Natural killer cell (primary cell): Measurements from ENCODE around the gene AUTS2. TPM values are rescaled to one million over a fixed set of nuclear protein-coding genes. Genes with fewer than 3 reads are reported as not detected.

ENCODE experiments used
- ATAC-seq, 3 donors: fragments of 150-1000 bp in 2 of 3; fragments of 200-7000 bp in 1 of 3; cut with Tn5 transposase; 1 replicate in 1 of 3; 2 replicates in 2 of 3; pipeline ENCODE4 v1.10.0; 2021; ENCODE audit warnings: mild to moderate bottlenecking in 2 of 3, moderate library complexity in 2 of 3
- DNase-seq, 2 donors: peaks; one replicate each; pipeline versions ENCODE4 v3.0.0 to v3.0.0-alpha.2; 2013 to 2021; ENCODE audit warnings: mixed read lengths in 1 of 2
- H3K27ac ChIP-seq: one replicate; pipeline ENCODE4 v1.5.1; 2013; ENCODE audit warnings: mild to moderate bottlenecking, low read length
- H3K27me3 ChIP-seq: one replicate; pipeline ENCODE4 v1.6.1; 2013; ENCODE audit warnings: low read length; ENCODE audit not compliant: control insufficient read depth, insufficient read depth
- H3K36me3 ChIP-seq: one replicate; pipeline ENCODE4 v1.6.1; 2013; ENCODE audit warnings: low read length; ENCODE audit not compliant: control insufficient read depth, insufficient read depth
- H3K4me1 ChIP-seq: one replicate; pipeline ENCODE4 v1.6.1; 2013; ENCODE audit warnings: low read length; ENCODE audit not compliant: control insufficient read depth, insufficient read depth
- H3K4me3 ChIP-seq: one replicate; pipeline ENCODE4 v1.5.1; 2013; ENCODE audit warnings: low read length
- H3K9me3 ChIP-seq: one replicate; pipeline ENCODE4 v1.6.1; 2013; ENCODE audit warnings: low read length; ENCODE audit not compliant: control insufficient read depth, insufficient read depth
- H3K27ac Mint-ChIP-seq, 2 donors: one replicate each; pipeline ENCODE4 v1.8.0; 2022; ENCODE audit warnings: mild to moderate bottlenecking in 2 of 2, mixed read lengths in 2 of 2, moderate library complexity in 1 of 2
- H3K27me3 Mint-ChIP-seq, 2 donors: one replicate each; pipeline ENCODE4 v1.8.0; 2022; ENCODE audit warnings: low read depth in 2 of 2, mixed read lengths in 2 of 2
- H3K36me3 Mint-ChIP-seq: one replicate; pipeline ENCODE4 v1.8.0; 2022; ENCODE audit warnings: mixed read lengths
- H3K4me1 Mint-ChIP-seq, 2 donors: one replicate each; pipeline ENCODE4 v1.8.0; 2022; ENCODE audit warnings: mixed read lengths in 2 of 2
- H3K4me3 Mint-ChIP-seq: one replicate; pipeline ENCODE4 v1.8.0; 2022; ENCODE audit warnings: mild to moderate bottlenecking, moderate library complexity, mixed read lengths
- H3K9me3 Mint-ChIP-seq, 2 donors: one replicate each; pipeline ENCODE4 v1.8.0; 2022; ENCODE audit warnings: mixed read lengths in 2 of 2
- WGBS: methylation state at CpG from one replicate; pipeline ENCODE4 v1.1.7; 2013; ENCODE audit warnings: missing lambda C conversion rate; ENCODE audit not compliant: insufficient coverage; 5-methylcytosine and 5-hydroxymethylcytosine counted together
- intact Hi-C: fragments of 100-400 bp; cut with micrococcal nuclease; formaldehyde crosslinking; loops from one replicate; pipeline ENCODE4 v1.14.2; 2022
- total RNA-seq, 4 donors: library from RNA; stranded (reverse); fragments of 120-200 nt in 1 of 4; gene quantifications; one replicate each; pipeline versions ENCODE4 v1.2.3 to v1.2.4, GENCODE V29; 2013 to 2022
- TF ChIP-seq, protein P1 (sequence below): fragments of 200-600 bp; IDR thresholded peaks from one replicate; pipeline ENCODE4 v1.8.0; 2022; ENCODE audit warnings: antibody characterized with exemption

Gene AUTS2
- total RNA-seq, 3 donors from 2014 or later (not counting 1 experiment from before 2014, with no cell fraction given): 147 to 197 (median 155) TPM

DNA sequence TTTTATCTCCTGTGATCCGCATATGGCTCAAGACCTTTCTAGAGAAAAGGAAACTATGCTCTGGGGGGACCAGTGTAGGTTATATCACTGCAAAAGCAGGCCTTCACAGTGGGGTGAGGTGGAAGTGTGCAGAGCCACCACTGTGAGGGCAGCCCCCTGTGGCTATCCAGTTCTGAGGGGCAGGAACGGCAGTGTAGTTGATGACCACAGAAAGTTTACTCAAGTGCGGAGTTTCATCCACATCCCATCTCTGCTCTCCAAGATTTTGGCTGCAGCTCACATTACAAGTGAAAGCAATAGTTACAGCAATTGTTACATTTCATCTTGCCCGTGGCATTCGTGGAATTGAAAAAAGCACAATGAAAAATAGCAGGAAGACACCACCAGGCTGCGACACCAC lies 1187.8 kb downstream of the AUTS2 start:
- Histone ChIP-seq H3K36me3 (peaks cover 70% of the 10 kb centered on the region), H3K27me3 (no peaks in the 10 kb centered on the region), H3K4me3 (no peak overlapping the region), H3K27ac (no peak overlapping the region), H3K4me1 (no peaks in the 10 kb centered on the region), H3K9me3 (no peaks in the 10 kb centered on the region)
- ATAC-seq (no peak), DNase-seq (no peak)
- peak overlapping the region in 1 of 2 donors; percentile 56 for H3K27ac Mint-ChIP-seq
- TF ChIP-seq, protein P1, sequence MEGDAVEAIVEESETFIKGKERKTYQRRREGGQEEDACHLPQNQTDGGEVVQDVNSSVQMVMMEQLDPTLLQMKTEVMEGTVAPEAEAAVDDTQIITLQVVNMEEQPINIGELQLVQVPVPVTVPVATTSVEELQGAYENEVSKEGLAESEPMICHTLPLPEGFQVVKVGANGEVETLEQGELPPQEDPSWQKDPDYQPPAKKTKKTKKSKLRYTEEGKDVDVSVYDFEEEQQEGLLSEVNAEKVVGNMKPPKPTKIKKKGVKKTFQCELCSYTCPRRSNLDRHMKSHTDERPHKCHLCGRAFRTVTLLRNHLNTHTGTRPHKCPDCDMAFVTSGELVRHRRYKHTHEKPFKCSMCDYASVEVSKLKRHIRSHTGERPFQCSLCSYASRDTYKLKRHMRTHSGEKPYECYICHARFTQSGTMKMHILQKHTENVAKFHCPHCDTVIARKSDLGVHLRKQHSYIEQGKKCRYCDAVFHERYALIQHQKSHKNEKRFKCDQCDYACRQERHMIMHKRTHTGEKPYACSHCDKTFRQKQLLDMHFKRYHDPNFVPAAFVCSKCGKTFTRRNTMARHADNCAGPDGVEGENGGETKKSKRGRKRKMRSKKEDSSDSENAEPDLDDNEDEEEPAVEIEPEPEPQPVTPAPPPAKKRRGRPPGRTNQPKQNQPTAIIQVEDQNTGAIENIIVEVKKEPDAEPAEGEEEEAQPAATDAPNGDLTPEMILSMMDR: no peak
- H3K36me3 Mint-ChIP-seq: peaks cover 35% of the 10 kb centered on the region
- no peaks in the 10 kb centered on the region for H3K27me3 Mint-ChIP-seq
- no peaks in the 10 kb centered on the region for H3K9me3 Mint-ChIP-seq
- WGBS: 98% methylated on average over 6 of the region's 6 CpGs
- H3K4me1 Mint-ChIP-seq: peaks cover 0 to 15% of the 10 kb centered on the region in 2 donors
- no peak overlapping the region for H3K4me3 Mint-ChIP-seq
- intact Hi-C loops: no loop called here

DNA sequence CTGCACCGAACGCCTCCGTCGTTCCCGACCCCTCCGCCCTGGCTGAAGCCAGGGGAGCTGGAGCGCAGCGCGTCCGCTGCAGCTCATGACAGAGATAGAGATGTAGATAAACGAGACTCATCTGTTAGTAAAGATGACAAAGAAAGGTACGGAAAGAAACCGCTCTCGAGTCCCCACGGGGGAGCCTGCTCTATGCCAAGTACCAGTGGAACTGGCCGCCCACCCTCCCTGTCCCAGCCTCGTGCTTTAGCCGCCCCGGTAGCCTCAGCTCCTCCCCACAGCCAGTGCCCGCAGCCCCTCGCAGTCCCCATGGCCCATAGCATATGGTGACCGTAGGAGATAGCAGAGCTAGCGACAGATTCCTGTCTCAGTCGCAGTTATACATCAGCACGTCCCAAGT lies 1189.0 kb downstream of the AUTS2 start:
- no peak overlapping the region for H3K4me3 Mint-ChIP-seq
- intact Hi-C loops: no loop called here
- 91% methylated on average over 25 of the region's 25 CpGs for WGBS
- H3K27ac Mint-ChIP-seq: peak overlapping the region; percentile 11 to 56
- ATAC-seq: no peak
- H3K27me3 ChIP-seq: no peaks in the 10 kb centered on the region
- peaks cover 35% of the 10 kb centered on the region for H3K36me3 Mint-ChIP-seq
- H3K4me3 ChIP-seq: no peak overlapping the region
- no peaks in the 10 kb centered on the region for H3K27me3 Mint-ChIP-seq
- TF ChIP-seq, protein P1: no peak
- H3K27ac ChIP-seq: peak overlapping the region; percentile 47
- peaks cover 70% of the 10 kb centered on the region for H3K36me3 ChIP-seq
- DNase-seq: no peak
- no peaks in the 10 kb centered on the region for H3K9me3 ChIP-seq
- H3K9me3 Mint-ChIP-seq: no peaks in the 10 kb centered on the region
- no peaks in the 10 kb centered on the region for H3K4me1 ChIP-seq
- H3K4me1 Mint-ChIP-seq: peaks cover 0 to 11% of the 10 kb centered on the region in 2 donors

DNA sequence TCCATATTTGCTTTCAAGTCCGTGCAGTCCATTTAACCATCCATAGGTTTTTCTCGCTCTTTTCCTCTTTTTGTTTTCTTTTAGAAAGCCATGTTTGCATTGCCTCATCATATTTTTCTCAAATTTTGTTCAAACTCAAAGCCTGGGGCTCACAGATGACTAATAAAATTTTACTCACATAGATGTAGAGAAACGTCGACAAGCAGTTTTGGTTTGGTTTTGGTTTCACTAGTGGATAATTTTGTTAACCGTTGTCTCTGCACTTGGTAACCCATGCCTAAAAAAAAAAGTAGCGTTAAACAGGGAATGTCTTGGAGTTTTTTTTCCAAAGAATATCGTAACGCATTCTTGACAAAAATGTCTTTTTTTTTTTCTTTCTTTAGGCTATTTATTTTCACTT lies 1189.5 kb downstream of the AUTS2 start:
- H3K4me3 Mint-ChIP-seq: no peak overlapping the region
- no peaks in the 10 kb centered on the region for H3K27me3 Mint-ChIP-seq
- Histone ChIP-seq H3K4me3 (no peak overlapping the region), H3K27me3 (no peaks in the 10 kb centered on the region), H3K36me3 (peaks cover 73% of the 10 kb centered on the region), H3K9me3 (no peaks in the 10 kb centered on the region), H3K4me1 (no peaks in the 10 kb centered on the region), H3K27ac (peak overlapping the region; percentile 47)
- H3K36me3 Mint-ChIP-seq: peaks cover 38% of the 10 kb centered on the region
- DNase-seq (peak in 1 of 2 donors; percentile 43), ATAC-seq (no peak)
- no peaks in the 10 kb centered on the region for H3K9me3 Mint-ChIP-seq
- WGBS: 75% methylated on average over 7 of the region's 8 CpGs
- TF ChIP-seq, protein P1: no peak
- intact Hi-C loops: no loop called here
- H3K27ac Mint-ChIP-seq: peak overlapping the region; percentile 11 to 41
- H3K4me1 Mint-ChIP-seq: peaks cover 0 to 9% of the 10 kb centered on the region in 2 donors

DNA sequence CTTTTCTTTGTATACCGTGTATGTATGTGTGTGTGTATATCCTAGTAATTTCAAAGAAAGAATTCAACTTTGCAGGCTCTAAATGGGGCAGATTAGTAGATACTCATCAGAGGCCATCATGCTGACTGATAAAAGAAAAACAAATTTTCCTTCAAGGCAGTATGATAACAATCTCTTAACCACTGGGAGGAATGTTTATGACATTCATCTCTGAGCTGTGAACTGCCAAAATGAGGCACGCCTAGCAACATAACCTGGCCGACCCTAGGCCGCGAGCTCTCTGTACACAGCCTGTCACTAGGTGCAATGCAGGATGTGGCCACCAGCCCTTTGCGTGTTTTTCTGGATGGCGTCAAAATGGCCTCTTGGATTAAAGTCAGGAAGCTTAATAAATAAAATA lies 1190.0 kb downstream of the AUTS2 start:
- Mint-ChIP-seq H3K27me3 (no peaks in the 10 kb centered on the region), H3K4me1 (peaks cover 0 to 9% of the 10 kb centered on the region in 2 donors), H3K27ac (peak overlapping the region; percentile 11 to 41), H3K36me3 (peaks cover 43% of the 10 kb centered on the region), H3K4me3 (no peak overlapping the region), H3K9me3 (no peaks in the 10 kb centered on the region)
- H3K4me3 ChIP-seq: no peak overlapping the region
- H3K36me3 ChIP-seq: peaks cover 74% of the 10 kb centered on the region
- H3K9me3 ChIP-seq: no peaks in the 10 kb centered on the region
- intact Hi-C loops: no loop called here
- ATAC-seq (peak; percentile 30 to 60 (median 46)), DNase-seq (peak in 1 of 2 donors; percentile 77)
- H3K27ac ChIP-seq: peak overlapping the region; percentile 47
- H3K27me3 ChIP-seq: no peaks in the 10 kb centered on the region
- TF ChIP-seq, protein P1: no peak
- WGBS: 80% methylated on average over 6 of the region's 7 CpGs
- H3K4me1 ChIP-seq: no peaks in the 10 kb centered on the region
